NCI-H524 (cell line): ENCODE results near the gene CNKSR2.

Source experiments
- DNase-seq, 2 experiments: peaks; one replicate each; lab custom pipeline; 2025; lab: John Stamatoyannopoulos, UW

CNKSR2 gene

GRCh38 chrX:21374163-21374993 is at the start of gene CNKSR2:
TSS of gene CNKSR2 (plus strand) at chrX:21374418. CDS start at chrX:21374898, 480 bp downstream.
- peak; percentile 74 to 86 for DNase-seq

- DNase-seq, result peak; percentile 10 to 44
Measured at GRCh38 chrX:21354725-21355124, 19.5 kb upstream of the CNKSR2 start.

- DNase-seq, result peak; percentile 31 to 62
Measured at GRCh38 chrX:21355831-21356230, 18.4 kb upstream of the CNKSR2 start.

GRCh38 chrX:21369613-21370012 is 4.6 kb upstream of the CNKSR2 start:
- no peak for DNase-seq

GRCh38 chrX:21373001-21373400 is 1.2 kb upstream of the CNKSR2 start:
- no peak for DNase-seq

- peak in 1 of 2 experiments; percentile 58 for DNase-seq
Measured at GRCh38 chrX:21373637-21374162, 518 bp upstream of the CNKSR2 start.

GRCh38 chrX:21374994-21375707 is 933 bp downstream of the CNKSR2 start:
- DNase-seq, result no peak

- peak; percentile 37 to 71 for DNase-seq
Measured at GRCh38 chrX:21375708-21376009, 1.4 kb downstream of the CNKSR2 start.

GRCh38 chrX:21376636-21377035 is 2.4 kb downstream of the CNKSR2 start:
- DNase-seq, result no peak

GRCh38 chrX:21379991-21380390 is 5.8 kb downstream of the CNKSR2 start:
- no peak for DNase-seq

GRCh38 chrX:21382715-21383114 is 8.5 kb downstream of the CNKSR2 start:
- DNase-seq, result peak in 1 of 2 experiments; percentile 32

GRCh38 chrX:21383546-21383945 is 9.3 kb downstream of the CNKSR2 start:
- no peak for DNase-seq

- no peak for DNase-seq
Measured at GRCh38 chrX:21384178-21384577, 10.0 kb downstream of the CNKSR2 start.

- DNase-seq, result no peak
Measured at GRCh38 chrX:21394792-21395191, 20.6 kb downstream of the CNKSR2 start.

GRCh38 chrX:21398426-21398825 is 24.2 kb downstream of the CNKSR2 start:
- DNase-seq, result no peak

- DNase-seq, result no peak
Measured at GRCh38 chrX:21400408-21401121, 26.3 kb downstream of the CNKSR2 start.

- no peak for DNase-seq
Measured at GRCh38 chrX:21408307-21408706, 34.1 kb downstream of the CNKSR2 start.

GRCh38 chrX:21408788-21409187 is 34.6 kb downstream of the CNKSR2 start:
- DNase-seq, result no peak

- DNase-seq, result no peak
Measured at GRCh38 chrX:21412029-21412428, 37.8 kb downstream of the CNKSR2 start.

GRCh38 chrX:21412883-21413282 is 38.7 kb downstream of the CNKSR2 start:
- no peak for DNase-seq

- DNase-seq, result no peak
Measured at GRCh38 chrX:21427086-21427485, 52.9 kb downstream of the CNKSR2 start.

- DNase-seq, result no peak
Measured at GRCh38 chrX:21437036-21437435, 62.8 kb downstream of the CNKSR2 start.

- DNase-seq, result no peak
Measured at GRCh38 chrX:21438792-21439191, 64.6 kb downstream of the CNKSR2 start.
